Activated CD4-positive, alpha-beta T cell treated with anti-CD3 and anti-CD28 coated beads for 36 hours (primary cell): Measurements from ENCODE around the gene PTH2. TPM values are rescaled to one million over a fixed set of nuclear protein-coding genes. Genes with fewer than 3 reads are reported as not detected.
"Not testable (repeated sequence)": the region's sequence is repeated elsewhere in the genome, so short reads cannot be mapped to it uniquely, and the experiment has no call there.

ENCODE experiments used
- ATAC-seq: fragments of 200-7000 bp; cut with Tn5 transposase; one replicate; pipeline ENCODE4 v1.10.0; 2021; ENCODE audit warnings: mild to moderate bottlenecking, moderate library complexity
- CTCF ChIA-PET: fragments of 350-600 bp; sonication (Branson Sonifier 250); formaldehyde crosslinking; loops from one replicate; lab custom pipeline; 2021; ENCODE audit warnings: antibody characterized with exemption; lab: Charles Lee
- POLR2A ChIA-PET: fragments of 350-600 bp; sonication (Branson Sonifier 250); formaldehyde crosslinking; loops from one replicate; lab custom pipeline; 2021; ENCODE audit warnings: antibody characterized with exemption, inconsistent platforms; lab: Charles Lee
- DNase-seq: peaks from one replicate; pipeline ENCODE4 v3.0.0-alpha.2; 2020
- H3K27ac Mint-ChIP-seq: one replicate; pipeline ENCODE4 v1.8.0; 2021; ENCODE audit warnings: mixed read lengths
- H3K27me3 Mint-ChIP-seq: one replicate; pipeline ENCODE4 v1.8.0; 2021; ENCODE audit warnings: mixed read lengths
- H3K36me3 Mint-ChIP-seq: one replicate; pipeline ENCODE4 v1.8.0; 2021; ENCODE audit warnings: low read depth, mixed read lengths
- H3K4me1 Mint-ChIP-seq: one replicate; pipeline ENCODE4 v1.8.0; 2021; ENCODE audit warnings: mixed read lengths
- H3K4me3 Mint-ChIP-seq: one replicate; pipeline ENCODE4 v1.8.0; 2021; ENCODE audit warnings: mild to moderate bottlenecking, moderate library complexity, mixed read lengths
- H3K9me3 Mint-ChIP-seq: one replicate; pipeline ENCODE4 v1.8.0; 2021; ENCODE audit warnings: low read depth, mixed read lengths
- intact Hi-C, 2 experiments: fragments of 100-400 bp; cut with DNase I in 1 of 2; cut with micrococcal nuclease in 1 of 2; formaldehyde crosslinking; loops; one replicate each; pipeline versions ENCODE4 v1.14.2 to v1.15.1; 2022 to 2024; cut with DNase I, micrococcal nuclease
- total RNA-seq, 2 experiments: library from RNA; stranded (reverse); gene quantifications; one replicate each; pipeline ENCODE4 v1.2.3, GENCODE V29; 2021

The PTH2 gene
- total RNA-seq, 2 experiments from 2014 or later = not detected

DNA sequence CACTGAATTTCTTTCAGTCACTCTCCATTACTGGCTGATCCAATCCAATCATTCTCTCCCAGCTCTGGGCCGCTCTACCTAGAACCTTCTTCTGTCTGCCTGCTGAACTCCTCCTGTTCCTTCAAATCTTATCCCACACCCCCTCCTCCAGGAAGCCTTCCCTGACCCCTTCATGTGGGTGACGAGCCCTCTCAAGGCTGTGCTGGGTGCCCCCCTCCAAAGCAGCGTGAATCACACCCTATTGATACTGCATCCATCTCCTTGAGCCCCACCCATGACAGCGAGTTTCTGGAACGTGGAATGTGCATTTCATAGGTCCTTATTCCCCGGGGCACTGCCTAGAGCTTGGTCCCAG is 25.2 kb upstream of the PTH2 start:
- intact Hi-C loops = no loop called here
- DNase-seq = no peak
- Mint-ChIP-seq H3K27ac (peak overlapping the region; percentile 47), H3K9me3 (no peaks in the 10 kb centered on the region), H3K27me3 (no peaks in the 10 kb centered on the region), H3K4me3 (no peak overlapping the region), H3K36me3 (peaks cover 44% of the 10 kb centered on the region), H3K4me1 (peaks cover 42% of the 10 kb centered on the region)
- no peak for ATAC-seq
- CTCF ChIA-PET = interaction anchor here (0.8 to 1.2 kb wide), 2 partner anchors 14 to 22 kb away, joined by 4 read pairs; no protein-coding TSS in a partner anchor
- POLR2A ChIA-PET = interaction anchor here (0.6 kb wide), 1 partner anchor 186 kb away, joined by 3 read pairs; no protein-coding TSS in a partner anchor

DNA sequence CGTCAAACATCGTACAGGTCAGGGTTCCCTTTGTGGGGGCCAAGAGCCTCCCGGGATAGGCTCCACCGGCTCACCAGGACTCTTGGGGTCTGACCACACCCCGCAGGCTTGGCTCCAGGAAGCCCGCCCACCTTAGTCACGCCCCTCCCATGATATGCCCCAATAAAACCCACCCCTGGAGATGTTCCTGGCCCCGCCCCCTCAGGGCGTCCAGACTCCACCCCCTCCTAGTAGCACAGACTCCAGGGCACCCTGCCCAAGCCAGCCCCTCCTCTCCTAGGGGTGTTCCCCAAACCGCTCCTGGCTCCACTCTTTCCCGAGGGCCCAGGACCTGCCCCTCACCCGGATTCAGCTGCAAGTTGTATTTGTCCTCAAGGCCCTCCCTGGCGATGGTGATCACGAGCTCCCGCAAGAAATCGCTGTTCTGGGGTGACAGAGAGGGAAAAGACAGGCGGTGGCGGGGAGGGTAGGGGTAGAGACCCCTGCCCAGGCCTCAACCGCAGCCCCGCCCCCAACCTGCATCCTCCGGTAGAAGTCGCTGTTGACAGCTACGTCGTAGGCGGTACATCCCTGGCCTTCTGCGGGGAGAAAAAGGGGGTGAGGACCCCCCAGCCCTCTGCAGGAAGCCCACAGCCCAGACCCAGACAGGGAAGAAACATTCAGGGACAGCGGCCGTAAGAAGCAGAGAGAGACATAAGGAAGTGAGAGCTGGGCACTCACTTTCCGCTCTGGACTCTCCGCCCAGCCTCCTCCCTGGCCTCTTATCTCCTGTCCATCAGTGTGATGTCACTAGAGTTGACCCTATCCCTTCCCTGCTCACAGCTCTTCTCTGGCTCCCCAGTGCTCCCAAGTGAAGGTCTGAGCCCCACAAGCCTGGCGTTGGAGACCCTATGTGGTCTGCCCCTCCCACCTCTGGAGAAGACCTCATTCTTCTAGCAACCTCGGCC is 24.5 kb upstream of the PTH2 start:
- peaks cover under 1% of the 10 kb centered on the region for H3K27me3 Mint-ChIP-seq
- H3K36me3 Mint-ChIP-seq = peaks cover 43% of the 10 kb centered on the region
- peaks cover 40% of the 10 kb centered on the region for H3K4me1 Mint-ChIP-seq
- ChIA-PET POLR2A (interaction anchor here (0.6 kb wide), 2 partner anchors 164 to 185 kb away, joined by 3 read pairs; no protein-coding TSS in a partner anchor), CTCF (interaction anchor here (0.8 to 1.2 kb wide), 2 partner anchors 13 to 23 kb away, joined by 4 read pairs; no protein-coding TSS in a partner anchor)
- no peak overlapping the region for H3K4me3 Mint-ChIP-seq
- no peak for ATAC-seq
- peak overlapping the region; percentile 47 for H3K27ac Mint-ChIP-seq
- DNase-seq = peak; percentile 59
- H3K9me3 Mint-ChIP-seq = no peaks in the 10 kb centered on the region
- intact Hi-C loops = no loop called here

DNA sequence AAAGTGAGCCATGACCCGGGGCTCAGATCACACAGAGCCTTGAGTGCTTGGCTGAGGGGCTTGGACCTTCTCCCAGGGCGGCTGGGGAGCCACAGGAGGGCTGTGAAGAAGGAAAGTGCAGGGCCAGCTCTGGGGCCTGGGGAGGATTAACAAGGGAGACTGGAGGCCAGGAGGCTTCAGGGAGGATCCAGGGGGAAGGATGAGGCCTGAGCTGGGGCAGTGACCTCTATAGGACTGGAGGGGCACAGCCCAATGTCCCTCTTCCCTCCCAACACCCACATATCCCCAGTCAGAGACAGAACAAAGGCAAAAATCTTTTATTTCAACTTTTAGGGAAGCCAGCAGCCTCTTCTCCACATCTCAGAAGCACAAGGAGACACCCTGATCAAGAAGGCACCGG is 22.8 kb upstream of the PTH2 start:
- ATAC-seq (no peak), DNase-seq (no peak)
- ChIA-PET POLR2A (no interaction called here), CTCF (interaction anchor here (0.6 to 2.3 kb wide), 7 partner anchors 24 to 1167 kb away, joined by 3 to 7 read pairs (median 3); partner anchors contain the start of gene FLT3LG)
- H3K4me1 Mint-ChIP-seq = peaks cover 46% of the 10 kb centered on the region
- intact Hi-C loops = no loop called here
- H3K9me3 Mint-ChIP-seq = no peaks in the 10 kb centered on the region
- peaks cover 35% of the 10 kb centered on the region for H3K36me3 Mint-ChIP-seq
- H3K27me3 Mint-ChIP-seq = peaks cover 14% of the 10 kb centered on the region
- no peak overlapping the region for H3K27ac Mint-ChIP-seq
- H3K4me3 Mint-ChIP-seq = no peak overlapping the region

DNA sequence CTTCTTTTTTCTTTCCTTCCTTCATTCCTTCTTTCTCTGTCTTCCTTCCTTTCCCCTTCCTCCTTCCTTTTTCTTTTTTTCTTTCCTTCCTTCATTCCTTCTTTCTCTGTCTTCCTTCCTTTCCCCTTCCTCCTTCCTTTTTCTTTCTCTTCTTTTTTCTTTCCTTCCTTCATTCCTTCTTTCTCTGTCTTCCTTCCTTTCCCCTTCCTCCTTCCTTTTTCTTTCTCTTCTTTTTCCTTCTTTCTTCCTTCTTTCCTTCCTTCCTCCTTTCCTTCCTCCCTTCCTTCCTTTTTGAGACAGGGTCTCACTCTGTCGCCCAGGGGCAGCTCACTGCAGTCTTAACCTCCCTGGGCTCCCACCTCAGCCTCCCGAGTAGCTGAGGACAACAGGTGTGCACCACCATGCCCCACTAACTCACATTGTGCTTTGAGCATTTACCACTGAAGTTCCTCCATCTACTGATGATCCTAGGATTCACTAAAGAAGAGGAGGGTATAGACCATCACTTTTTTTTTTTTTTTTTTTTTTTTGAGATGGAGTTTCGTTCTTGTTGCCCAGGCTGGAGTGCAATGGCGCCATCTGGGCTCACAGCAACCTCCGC is 21.0 kb upstream of the PTH2 start:
- DNase-seq, POLR2A ChIA-PET, ATAC-seq, H3K9me3 Mint-ChIP-seq: not testable (repeated sequence)
- peak overlapping the region; percentile 42 for H3K27ac Mint-ChIP-seq
- CTCF ChIA-PET = interaction anchor here (0.7 to 2.3 kb wide), 4 partner anchors 10 to 52 kb away, joined by 3 to 7 read pairs (median 4); partner anchors contain the start of gene FLT3LG
- intact Hi-C loops = loop anchor here in 1 of 2 experiments (5.0 kb wide), 1 partner anchor 37 kb away; no protein-coding TSS in a partner anchor
- peaks cover 31% of the 10 kb centered on the region for H3K27me3 Mint-ChIP-seq
- H3K36me3 Mint-ChIP-seq = peaks cover 22% of the 10 kb centered on the region
- peak overlapping the region; percentile 73 for H3K4me3 Mint-ChIP-seq
- H3K4me1 Mint-ChIP-seq = peaks cover 37% of the 10 kb centered on the region

DNA sequence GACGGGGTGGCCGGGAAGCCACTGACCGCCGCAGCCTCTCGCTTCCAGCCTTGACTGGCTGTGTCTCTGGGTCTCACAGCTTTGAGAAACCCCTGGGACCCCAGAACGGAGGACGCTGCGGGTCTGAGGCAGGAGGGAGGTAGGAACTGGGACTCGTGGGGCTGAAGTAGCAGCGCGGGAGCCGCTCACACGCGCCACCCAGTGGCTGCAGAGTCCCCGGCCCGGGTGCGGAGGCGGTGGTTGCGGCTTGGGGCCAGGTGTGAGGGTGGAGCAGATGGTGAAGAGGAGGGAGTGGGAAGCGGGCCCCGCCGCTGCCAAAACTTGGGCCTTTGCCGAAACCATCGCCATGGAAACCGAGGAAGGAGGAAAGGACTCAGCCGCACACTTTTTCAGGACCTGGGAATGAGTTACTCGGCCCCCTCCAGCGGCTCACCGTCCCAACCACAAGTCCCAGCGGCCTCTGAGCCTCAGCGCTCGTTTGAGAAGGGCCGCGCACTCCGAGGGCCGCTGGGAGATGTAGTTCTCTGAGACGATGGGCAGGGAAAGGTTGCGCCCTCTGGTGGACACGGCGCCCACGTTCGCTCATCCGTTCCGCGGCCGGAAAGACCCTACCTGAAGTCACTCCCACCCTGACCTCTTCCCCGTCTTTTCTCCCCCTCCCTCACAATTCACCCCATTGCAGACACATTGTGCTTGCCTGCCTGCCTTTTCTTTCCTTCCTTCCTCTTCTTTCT is 20.3 kb upstream of the PTH2 start:
- POLR2A ChIA-PET = no interaction called here
- Mint-ChIP-seq H3K27me3 (peaks cover 37% of the 10 kb centered on the region), H3K4me1 (peaks cover 33% of the 10 kb centered on the region), H3K27ac (peak overlapping the region; percentile 83), H3K9me3 (no peaks in the 10 kb centered on the region), H3K36me3 (peaks cover 17% of the 10 kb centered on the region), H3K4me3 (peak overlapping the region; percentile 73)
- ATAC-seq = peak; percentile 91
- CTCF ChIA-PET = interaction anchor here (0.6 to 1.9 kb wide), 4 partner anchors 22 to 96 kb away, joined by 3 to 5 read pairs (median 3); no protein-coding TSS in a partner anchor
- DNase-seq = peak; percentile 97
- intact Hi-C loops = loop anchor here (1.0 to 5.0 kb wide), 17 partner anchors 8 to 705 kb away; partner anchors contain the start of genes FLT3LG (in 2 of the 2), PIH1D1 (in 2 of the 2), C19orf73 (in 1 of the 2) and DKKL1 (in 1 of the 2)

DNA sequence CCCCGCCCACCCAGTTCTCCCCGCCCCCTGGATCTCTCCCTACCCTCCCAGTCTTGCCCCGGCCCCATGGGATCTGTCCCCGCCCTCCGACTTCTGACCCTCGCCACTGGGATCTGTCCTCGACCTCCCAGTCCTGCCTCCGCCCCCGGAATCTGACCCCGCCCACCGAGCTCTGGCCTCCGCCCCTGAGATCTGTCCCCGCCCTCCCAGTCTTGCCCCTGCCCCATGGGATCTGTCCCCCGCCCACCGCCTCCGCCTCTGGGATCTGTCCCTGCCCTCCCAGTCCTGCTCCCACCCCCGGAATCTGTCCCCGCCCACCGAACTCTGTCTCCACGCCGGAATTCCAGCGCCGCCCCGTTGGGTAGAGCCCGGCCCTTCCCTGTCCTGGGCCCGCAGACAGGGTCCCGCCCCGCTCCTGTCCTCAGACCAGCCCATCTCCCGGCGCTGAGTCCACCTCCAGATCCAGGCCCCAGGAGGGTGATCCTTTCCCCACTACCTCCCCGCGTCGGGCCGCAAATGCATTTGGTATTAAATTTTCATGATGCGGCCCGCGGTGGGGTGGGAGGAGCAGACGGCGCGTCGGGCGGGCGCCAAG is 19.6 kb upstream of the PTH2 start:
- CTCF ChIA-PET = interaction anchor here (0.7 to 1.9 kb wide), 4 partner anchors 13 to 51 kb away, joined by 3 to 5 read pairs (median 4); no protein-coding TSS in a partner anchor
- Mint-ChIP-seq H3K27ac (no peak overlapping the region), H3K36me3 (peaks cover 11% of the 10 kb centered on the region), H3K4me3 (peak overlapping the region; percentile 73), H3K4me1 (peaks cover 28% of the 10 kb centered on the region), H3K9me3 (no peaks in the 10 kb centered on the region), H3K27me3 (peaks cover 44% of the 10 kb centered on the region)
- intact Hi-C loops = loop anchor here (1.0 to 5.0 kb wide), 17 partner anchors 8 to 704 kb away; partner anchors contain the start of genes FLT3LG (in 2 of the 2), PIH1D1 (in 2 of the 2), C19orf73 (in 1 of the 2) and DKKL1 (in 1 of the 2)
- POLR2A ChIA-PET = interaction anchor here (0.5 kb wide), 1 partner anchor 584 kb away, joined by 4 read pairs; no protein-coding TSS in a partner anchor
- DNase-seq = peak; percentile 84
- ATAC-seq = peak; percentile 13

DNA sequence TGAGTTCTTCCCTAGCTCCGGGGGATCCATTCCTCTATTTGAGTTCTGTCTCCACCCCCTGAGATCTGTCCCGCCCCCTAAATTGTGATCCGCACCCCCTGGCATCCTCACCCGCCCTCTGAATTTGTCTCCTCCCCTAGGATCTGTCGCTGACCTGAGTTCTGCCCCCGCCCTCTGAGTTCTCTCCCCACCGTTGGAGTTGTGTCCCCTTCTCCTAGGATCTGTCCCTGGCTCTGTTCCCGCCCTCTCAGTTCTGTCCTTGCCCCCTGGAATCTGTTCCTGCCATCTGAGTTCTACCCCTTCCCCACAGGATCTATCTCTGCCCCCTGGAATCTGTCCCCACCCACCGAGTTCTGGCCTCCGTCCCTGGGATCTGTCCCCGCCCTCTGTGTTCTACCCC is 19.1 kb upstream of the PTH2 start:
- Mint-ChIP-seq H3K27ac (no peak overlapping the region), H3K9me3 (no peaks in the 10 kb centered on the region), H3K4me3 (peak overlapping the region; percentile 73), H3K4me1 (peaks cover 28% of the 10 kb centered on the region), H3K36me3 (peaks cover 6% of the 10 kb centered on the region), H3K27me3 (peaks cover 49% of the 10 kb centered on the region)
- ATAC-seq = no peak
- POLR2A ChIA-PET = interaction anchor here (0.5 kb wide), 1 partner anchor 585 kb away, joined by 4 read pairs; no protein-coding TSS in a partner anchor
- CTCF ChIA-PET = interaction anchor here (0.6 to 1.9 kb wide), 5 partner anchors 12 to 50 kb away, joined by 3 to 5 read pairs (median 3); no protein-coding TSS in a partner anchor
- DNase-seq = peak; percentile 54
- intact Hi-C loops = loop anchor here (2.0 to 5.0 kb wide), 7 partner anchors 35 to 704 kb away; partner anchors contain the start of genes C19orf73 (in 1 of the 2), PPFIA3 (in 1 of the 2), PRMT1 (in 1 of the 2) and RPS11 (in 1 of the 2)

DNA sequence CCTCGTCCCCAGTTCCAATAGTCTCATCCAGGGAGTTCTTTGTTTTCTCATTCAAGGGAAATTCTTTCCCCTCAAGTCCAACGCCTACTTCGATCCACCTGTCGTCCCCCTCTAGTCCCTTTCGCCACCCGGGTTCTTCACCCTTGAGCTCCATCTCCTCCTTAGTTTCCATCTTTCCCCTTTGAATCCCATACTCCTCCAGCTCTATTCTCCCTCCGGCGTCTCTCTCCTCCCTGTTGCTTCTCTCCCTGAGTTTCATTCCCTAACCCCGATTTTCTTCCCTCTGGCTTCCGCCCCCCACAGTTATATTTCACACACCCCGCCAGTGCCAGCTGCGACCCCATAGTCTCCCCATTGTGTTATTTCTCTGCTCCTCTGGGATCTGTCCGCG is 18.7 kb upstream of the PTH2 start:
- Mint-ChIP-seq H3K4me1 (peaks cover 28% of the 10 kb centered on the region), H3K27ac (no peak overlapping the region), H3K4me3 (peak overlapping the region; percentile 73), H3K9me3 (no peaks in the 10 kb centered on the region), H3K27me3 (peaks cover 53% of the 10 kb centered on the region), H3K36me3 (peaks cover 5% of the 10 kb centered on the region)
- DNase-seq = no peak
- ATAC-seq = no peak
- POLR2A ChIA-PET = no interaction called here
- CTCF ChIA-PET = interaction anchor here (0.6 to 1.9 kb wide), 5 partner anchors 12 to 636 kb away, joined by 3 to 5 read pairs (median 3); no protein-coding TSS in a partner anchor
- intact Hi-C loops = loop anchor here (2.0 to 5.0 kb wide), 7 partner anchors 35 to 703 kb away; partner anchors contain the start of genes C19orf73 (in 1 of the 2), PPFIA3 (in 1 of the 2), PRMT1 (in 1 of the 2) and RPS11 (in 1 of the 2)

DNA sequence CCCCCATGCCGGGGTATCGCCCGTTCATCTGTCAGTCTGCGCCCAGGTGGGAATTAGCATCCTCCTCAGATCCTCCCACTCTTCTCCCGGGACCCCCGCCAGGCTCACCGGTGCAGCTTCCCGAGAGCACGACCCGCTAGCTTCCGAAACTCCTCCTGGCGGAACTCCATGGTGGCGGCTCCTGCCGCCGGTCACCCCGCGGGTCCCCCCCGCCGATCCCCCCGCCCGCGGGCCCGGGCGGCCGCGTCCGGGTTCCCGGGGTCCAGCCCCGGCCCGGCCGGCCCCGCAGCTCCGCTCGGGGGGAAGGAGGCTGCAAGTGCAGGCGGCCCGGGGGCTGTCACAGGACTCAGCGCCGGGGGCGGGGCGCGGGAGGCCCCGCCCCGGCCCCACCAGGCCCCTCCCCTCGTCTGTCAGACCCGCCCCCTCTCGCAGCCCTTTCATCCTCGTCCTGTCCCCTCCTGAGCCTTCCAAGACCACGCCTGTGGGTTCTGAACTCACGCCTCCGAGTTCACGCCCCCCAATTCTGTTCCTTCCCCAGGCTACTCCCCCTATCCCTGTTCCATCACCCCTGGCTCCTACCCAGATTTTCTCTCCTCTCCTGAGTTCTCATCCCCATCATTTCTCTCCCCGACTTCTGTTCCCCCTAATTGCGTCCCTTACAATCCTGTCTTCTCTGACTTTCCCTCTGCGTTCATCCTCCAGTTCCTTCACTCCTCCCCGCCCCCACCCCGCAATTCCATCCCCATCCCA is 18.1 kb upstream of the PTH2 start, which contains the start of gene SLC17A7:
SLC17A7 (minus strand) TSS at position 318 of the 750 bp plus-strand sequence; CDS start at position 170, 148 bp downstream.
- Mint-ChIP-seq H3K9me3 (no peaks in the 10 kb centered on the region), H3K36me3 (no peaks in the 10 kb centered on the region), H3K4me1 (peaks cover 31% of the 10 kb centered on the region), H3K4me3 (peak within 1 kb of the TSS; percentile 73), H3K27me3 (peaks cover 56% of the 10 kb centered on the region), H3K27ac (no peak within 1 kb of the TSS)
- ChIA-PET CTCF (interaction anchor here (0.6 to 1.9 kb wide), 5 partner anchors 12 to 635 kb away, joined by 3 to 5 read pairs (median 3); no protein-coding TSS in a partner anchor), POLR2A (no interaction called here)
- ATAC-seq (peak; percentile 13), DNase-seq (peak; percentile 76)
- intact Hi-C loops = loop anchor here in 1 of 2 experiments (5.0 kb wide), 1 partner anchor 34 kb away; no protein-coding TSS in a partner anchor
